Lower lobe of right lung (tissue), 2 donors: Measurements from ENCODE around the gene LY86. TPM values are rescaled to one million over a fixed set of nuclear protein-coding genes. Genes with fewer than 3 reads are reported as not detected.

ENCODE experiments used
- ATAC-seq, 2 donors: fragments of 200-7000 bp; cut with Tn5 transposase; one replicate each; pipeline ENCODE4 v1.9.1; 2020 to 2022; ENCODE audit warnings: mild to moderate bottlenecking in 2 of 2, moderate library complexity in 2 of 2
- DNase-seq: peaks from one replicate; pipeline ENCODE4 v3.0.0-alpha.2; 2020
- H3K27ac ChIP-seq: fragments of 200-600 bp; one replicate; pipeline ENCODE4 v1.8.0; 2022
- H3K27me3 ChIP-seq: fragments of 200-600 bp; one replicate; pipeline ENCODE4 v1.8.0; 2022; ENCODE audit warnings: low read depth
- H3K36me3 ChIP-seq: fragments of 200-600 bp; one replicate; pipeline ENCODE4 v1.8.0; 2022; ENCODE audit warnings: mild to moderate bottlenecking
- H3K4me1 ChIP-seq: fragments of 200-600 bp; one replicate; pipeline ENCODE4 v1.8.0; 2022
- H3K4me3 ChIP-seq: fragments of 200-600 bp; one replicate; pipeline ENCODE4 v1.8.0; 2022; ENCODE audit warnings: mild to moderate bottlenecking
- H3K9me3 ChIP-seq: fragments of 200-600 bp; one replicate; pipeline ENCODE4 v1.8.0; 2022
- CTCF ChIP-seq: fragments of 200-600 bp; IDR thresholded peaks from one replicate; pipeline ENCODE4 v1.8.0; 2022; ENCODE audit warnings: antibody characterized with exemption, mild to moderate bottlenecking
- intact Hi-C: fragments of 100-400 bp; cut with DNase I; formaldehyde crosslinking; loops from one replicate; pipeline ENCODE4 v1.11.0; 2022
- total RNA-seq: library from RNA; stranded (reverse); fragmentation: NEBNext Ultra II Directional; extraction: Animal tissue kit (Norgen Biotek cat#: 25700); gene quantifications from one replicate; pipeline ENCODE4 v1.2.1, GENCODE V29; 2021
- donor health status: DM: no; HTN: yes; CAD: no; lungs with severe emphysema.

Gene LY86
- total RNA-seq, 1 donor from 2014 or later: 20.2 TPM

GRCh38 chr6:6577735-6578134 is 10.8 kb upstream of the LY86 start:
- Histone ChIP-seq H3K27ac (no peak overlapping the region), H3K27me3 (no peaks in the 10 kb centered on the region), H3K4me3 (no peak overlapping the region), H3K4me1 (no peaks in the 10 kb centered on the region), H3K9me3 (peaks cover 4% of the 10 kb centered on the region), H3K36me3 (no peaks in the 10 kb centered on the region)
- TF ChIP-seq CTCF: no peak
- intact Hi-C loops: no loop called here
- ATAC-seq (no peak), DNase-seq (no peak)

GRCh38 chr6:6579281-6579680 is 9.2 kb upstream of the LY86 start:
- H3K36me3 ChIP-seq: no peaks in the 10 kb centered on the region
- H3K4me3 ChIP-seq: no peak overlapping the region
- no peak overlapping the region for H3K27ac ChIP-seq
- H3K9me3 ChIP-seq: no peaks in the 10 kb centered on the region
- DNase-seq (no peak), ATAC-seq (no peak)
- no peaks in the 10 kb centered on the region for H3K4me1 ChIP-seq
- no peaks in the 10 kb centered on the region for H3K27me3 ChIP-seq
- intact Hi-C loops: no loop called here
- TF ChIP-seq CTCF: no peak

- no peaks in the 10 kb centered on the region for H3K36me3 ChIP-seq
- DNase-seq: no peak
- TF ChIP-seq CTCF: no peak
- no peaks in the 10 kb centered on the region for H3K27me3 ChIP-seq
- H3K27ac ChIP-seq: no peak overlapping the region
- H3K4me3 ChIP-seq: no peak overlapping the region
- H3K4me1 ChIP-seq: no peaks in the 10 kb centered on the region
- no peaks in the 10 kb centered on the region for H3K9me3 ChIP-seq
- intact Hi-C loops: no loop called here
- ATAC-seq: no peak
Observed at GRCh38 chr6:6580225-6580856, 8.2 kb upstream of the LY86 start.

GRCh38 chr6:6581054-6581453 is 7.5 kb upstream of the LY86 start:
- H3K4me3 ChIP-seq: no peak overlapping the region
- H3K27me3 ChIP-seq: no peaks in the 10 kb centered on the region
- no peak for TF ChIP-seq CTCF
- H3K9me3 ChIP-seq: no peaks in the 10 kb centered on the region
- DNase-seq (no peak), ATAC-seq (no peak)
- intact Hi-C loops: no loop called here
- H3K36me3 ChIP-seq: no peaks in the 10 kb centered on the region
- H3K27ac ChIP-seq: no peak overlapping the region
- H3K4me1 ChIP-seq: no peaks in the 10 kb centered on the region

DNA sequence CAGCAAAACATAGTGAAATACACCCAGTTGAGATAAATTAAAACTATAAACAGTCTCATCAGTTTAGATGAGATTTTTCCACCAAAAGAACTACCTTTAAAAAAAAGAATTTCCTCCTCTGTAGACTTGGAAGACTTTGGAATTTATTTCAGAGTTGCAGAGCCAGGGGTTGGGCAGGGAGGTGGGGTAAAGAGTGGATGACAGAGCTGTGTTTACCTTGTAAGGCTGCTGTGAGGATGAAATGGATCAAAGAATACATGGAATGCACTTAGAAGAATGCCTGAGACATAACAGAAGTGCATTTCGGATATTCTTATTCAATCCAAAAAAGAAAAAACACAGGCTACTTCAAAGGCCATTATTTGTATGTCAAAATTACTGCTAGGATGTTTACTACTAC is 6.4 kb upstream of the LY86 start:
- Histone ChIP-seq H3K27me3 (no peaks in the 10 kb centered on the region), H3K4me3 (no peak overlapping the region), H3K27ac (no peak overlapping the region), H3K4me1 (no peaks in the 10 kb centered on the region), H3K9me3 (no peaks in the 10 kb centered on the region), H3K36me3 (no peaks in the 10 kb centered on the region)
- DNase-seq: no peak
- ATAC-seq: no peak
- intact Hi-C loops: no loop called here
- no peak for TF ChIP-seq CTCF
